ENCODE measurements around the gene MORN1. TPM values are rescaled to one million over a fixed set of nuclear protein-coding genes. Genes with fewer than 3 reads are reported as not detected.

Gene MORN1
- total and polyA plus RNA-seq, 11 donors: 2.2 to 8.2 (median 3.8) TPM

DNA sequence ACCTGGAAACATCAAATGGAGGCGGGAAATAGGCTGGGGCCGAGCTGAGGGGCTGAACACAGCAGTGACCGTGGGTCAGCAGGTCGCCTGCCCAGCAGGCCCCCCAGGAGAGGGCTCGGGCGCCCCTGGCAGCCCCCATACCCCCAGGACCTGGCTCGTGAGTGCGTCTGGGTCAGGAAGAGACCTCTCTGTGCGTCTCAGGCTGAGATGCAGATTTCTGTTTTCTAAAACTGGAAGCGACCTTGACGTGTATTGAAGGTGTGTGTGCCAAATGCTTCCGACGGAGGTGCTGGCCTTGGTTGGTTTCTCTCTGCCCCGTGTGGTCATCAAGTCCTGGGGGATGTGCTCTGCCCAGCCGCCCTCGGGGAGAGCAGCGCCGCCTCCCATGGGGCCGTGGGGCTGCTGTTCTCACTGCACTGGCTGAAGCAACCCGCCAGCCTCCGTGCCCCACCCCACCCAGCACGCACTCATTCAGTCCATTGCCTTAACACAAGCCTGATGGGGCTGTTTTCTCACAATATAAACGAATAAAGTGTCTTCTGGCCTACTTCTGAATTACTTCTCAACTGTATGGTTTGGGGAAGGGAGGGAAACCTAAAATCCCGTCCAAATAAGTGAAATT, 13.6 kb upstream of the MORN1 start:
- DNase-seq: no peak
- Histone ChIP-seq H3K9me3 (no peaks in the 10 kb centered on the region), H3K27ac (no peak overlapping the region), H3K4me1 (peaks cover 0 to 6% (median 0%) of the 10 kb centered on the region in 12 donors), H3K27me3 (no peaks in the 10 kb centered on the region), H3K36me3 (peaks cover 0 to 89% (median 76%) of the 10 kb centered on the region in 9 donors), H3K4me3 (no peak overlapping the region)
- WGBS, 4 donors: 73 to 78% (median 76%) methylated on average over 24 of the region's 24 CpGs
- TF ChIP-seq, protein P1, sequence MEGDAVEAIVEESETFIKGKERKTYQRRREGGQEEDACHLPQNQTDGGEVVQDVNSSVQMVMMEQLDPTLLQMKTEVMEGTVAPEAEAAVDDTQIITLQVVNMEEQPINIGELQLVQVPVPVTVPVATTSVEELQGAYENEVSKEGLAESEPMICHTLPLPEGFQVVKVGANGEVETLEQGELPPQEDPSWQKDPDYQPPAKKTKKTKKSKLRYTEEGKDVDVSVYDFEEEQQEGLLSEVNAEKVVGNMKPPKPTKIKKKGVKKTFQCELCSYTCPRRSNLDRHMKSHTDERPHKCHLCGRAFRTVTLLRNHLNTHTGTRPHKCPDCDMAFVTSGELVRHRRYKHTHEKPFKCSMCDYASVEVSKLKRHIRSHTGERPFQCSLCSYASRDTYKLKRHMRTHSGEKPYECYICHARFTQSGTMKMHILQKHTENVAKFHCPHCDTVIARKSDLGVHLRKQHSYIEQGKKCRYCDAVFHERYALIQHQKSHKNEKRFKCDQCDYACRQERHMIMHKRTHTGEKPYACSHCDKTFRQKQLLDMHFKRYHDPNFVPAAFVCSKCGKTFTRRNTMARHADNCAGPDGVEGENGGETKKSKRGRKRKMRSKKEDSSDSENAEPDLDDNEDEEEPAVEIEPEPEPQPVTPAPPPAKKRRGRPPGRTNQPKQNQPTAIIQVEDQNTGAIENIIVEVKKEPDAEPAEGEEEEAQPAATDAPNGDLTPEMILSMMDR (IDR thresholded peaks at IDR 0.05): no peak
- no peak for TF ChIP-seq POLR2A (IDR thresholded peaks at IDR 0.05)
- ATAC-seq: no peak
- intact Hi-C loops (cut with DNase I): no loop called here

DNA sequence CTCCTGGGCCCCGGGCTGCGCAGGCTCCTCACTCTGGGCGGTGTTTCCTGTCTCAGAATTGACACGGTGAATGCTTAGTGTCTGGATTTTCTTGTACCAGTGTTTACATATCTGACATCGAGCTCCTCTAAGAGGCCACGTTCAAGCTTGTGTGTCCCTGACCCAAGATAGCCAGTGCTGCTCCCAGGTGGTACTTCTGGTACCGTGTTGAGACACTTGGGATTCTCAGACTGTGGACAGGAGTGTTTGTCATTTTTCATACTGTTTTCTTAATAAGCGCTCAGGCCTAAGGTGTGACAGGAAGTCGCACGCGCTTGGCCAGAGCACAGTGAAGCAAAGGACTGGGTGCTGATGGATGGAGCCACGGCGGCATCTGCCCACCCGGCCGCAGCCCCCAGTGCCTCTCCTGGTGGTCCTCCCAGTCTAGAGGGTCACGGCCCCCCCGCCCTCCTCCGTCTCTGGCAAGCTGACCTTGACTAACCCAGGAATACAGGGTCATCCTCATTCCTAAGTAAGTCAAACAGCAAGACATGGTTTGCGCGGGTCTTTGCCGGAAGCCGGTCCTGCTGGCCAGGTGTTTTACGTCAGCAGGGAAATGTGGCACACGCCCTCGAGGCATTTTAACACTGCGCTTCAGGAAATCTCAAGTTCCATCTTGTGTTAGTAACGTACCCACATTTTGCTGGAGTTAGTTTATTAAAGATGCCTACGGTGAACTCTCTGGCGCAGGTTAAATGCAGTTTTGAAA, 13.0 kb upstream of the MORN1 start:
- DNase-seq (no peak), ATAC-seq (no peak)
- H3K36me3 ChIP-seq: peaks cover 0 to 90% (median 83%) of the 10 kb centered on the region in 9 donors
- H3K4me1 ChIP-seq: peaks cover 0 to 6% (median 0%) of the 10 kb centered on the region in 12 donors
- no peak overlapping the region for H3K4me3 ChIP-seq
- TF ChIP-seq, protein P1 (IDR thresholded peaks at IDR 0.05): no peak
- no peak for TF ChIP-seq POLR2A (IDR thresholded peaks at IDR 0.05)
- H3K9me3 ChIP-seq: no peaks in the 10 kb centered on the region
- 79 to 83% (median 80%) methylated on average over 27 to 29 of the region's 29 CpGs for WGBS, 4 donors
- H3K27me3 ChIP-seq: no peaks in the 10 kb centered on the region
- no peak overlapping the region for H3K27ac ChIP-seq
- intact Hi-C loops (cut with DNase I): no loop called here

DNA sequence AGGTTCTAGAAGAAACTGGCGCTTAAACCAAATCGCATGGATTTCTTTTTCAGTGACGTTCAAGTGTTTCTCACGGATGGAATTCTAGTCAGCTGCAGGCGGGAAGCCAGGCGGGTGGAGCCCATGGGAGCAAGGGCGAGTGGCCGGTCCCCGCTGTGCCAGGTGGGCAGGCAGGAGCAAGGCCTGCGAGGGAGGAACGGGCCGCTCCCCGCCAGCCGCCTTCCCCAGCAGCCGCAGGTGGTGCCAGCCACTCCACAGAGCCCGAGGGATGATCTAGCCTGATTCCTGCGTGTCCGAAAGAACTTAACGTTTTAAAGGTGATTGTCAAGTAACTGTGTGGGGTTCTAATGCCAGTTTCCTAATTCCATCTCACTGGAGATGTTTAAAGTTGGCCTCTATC, 11.9 kb upstream of the MORN1 start:
- Histone ChIP-seq H3K36me3 (peaks cover 0 to 95% (median 92%) of the 10 kb centered on the region in 9 donors), H3K27ac (no peak overlapping the region), H3K27me3 (no peaks in the 10 kb centered on the region), H3K4me1 (peaks cover 0 to 6% (median 0%) of the 10 kb centered on the region in 12 donors), H3K9me3 (no peaks in the 10 kb centered on the region), H3K4me3 (no peak overlapping the region)
- no peak for DNase-seq
- no peak for ATAC-seq
- TF ChIP-seq, protein P1 (IDR thresholded peaks at IDR 0.05): no peak
- TF ChIP-seq POLR2A (IDR thresholded peaks at IDR 0.05): no peak
- intact Hi-C loops (cut with DNase I): no loop called here
- 80 to 83% (median 81%) methylated on average over 19 of the region's 19 CpGs for WGBS, 4 donors

DNA sequence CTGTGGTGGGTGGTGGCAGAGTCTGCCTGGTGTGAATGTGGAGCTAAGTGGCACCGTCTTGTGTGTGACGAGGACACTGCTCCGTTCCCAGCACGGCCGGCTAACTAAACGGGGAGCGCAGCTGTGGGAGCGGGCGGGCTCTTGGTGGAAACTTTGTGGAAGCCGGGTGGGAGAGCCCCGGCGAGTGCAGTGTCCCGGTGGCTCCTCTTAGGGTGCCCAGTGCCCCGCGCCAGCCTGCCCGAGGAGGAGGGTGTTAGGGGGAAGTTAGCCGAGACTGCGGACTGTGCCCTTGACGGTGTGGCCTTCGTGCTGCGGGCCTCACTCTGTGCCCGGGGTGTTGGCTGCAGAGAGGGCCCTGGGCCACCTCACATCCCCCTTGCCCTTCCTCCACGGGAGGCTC, 11.1 kb upstream of the MORN1 start:
- no peak for ATAC-seq
- WGBS, 4 donors: 89 to 95% (median 91%) methylated on average over 18 to 23 of the region's 23 CpGs
- Histone ChIP-seq H3K36me3 (peaks cover 0 to 97% (median 94%) of the 10 kb centered on the region in 9 donors), H3K9me3 (no peaks in the 10 kb centered on the region), H3K27ac (no peak overlapping the region), H3K4me3 (no peak overlapping the region), H3K4me1 (no peaks in the 10 kb centered on the region), H3K27me3 (no peaks in the 10 kb centered on the region)
- TF ChIP-seq, protein P1 (IDR thresholded peaks at IDR 0.05): no peak
- TF ChIP-seq POLR2A (IDR thresholded peaks at IDR 0.05): no peak
- intact Hi-C loops (cut with DNase I): no loop called here
- no peak for DNase-seq
